CD4-positive, alpha-beta T cell treated with Interleukin-17A for 1 hour (primary cell): ENCODE measurements around the gene PTPN1.
"Not testable (repeated sequence)": the region's sequence is repeated elsewhere in the genome, so short reads cannot be mapped to it uniquely, and the experiment has no call there.

Experiments used
- DNase-seq: peaks from one replicate; pipeline ENCODE4 v3.0.0-alpha.2; 2020

Gene PTPN1

DNA sequence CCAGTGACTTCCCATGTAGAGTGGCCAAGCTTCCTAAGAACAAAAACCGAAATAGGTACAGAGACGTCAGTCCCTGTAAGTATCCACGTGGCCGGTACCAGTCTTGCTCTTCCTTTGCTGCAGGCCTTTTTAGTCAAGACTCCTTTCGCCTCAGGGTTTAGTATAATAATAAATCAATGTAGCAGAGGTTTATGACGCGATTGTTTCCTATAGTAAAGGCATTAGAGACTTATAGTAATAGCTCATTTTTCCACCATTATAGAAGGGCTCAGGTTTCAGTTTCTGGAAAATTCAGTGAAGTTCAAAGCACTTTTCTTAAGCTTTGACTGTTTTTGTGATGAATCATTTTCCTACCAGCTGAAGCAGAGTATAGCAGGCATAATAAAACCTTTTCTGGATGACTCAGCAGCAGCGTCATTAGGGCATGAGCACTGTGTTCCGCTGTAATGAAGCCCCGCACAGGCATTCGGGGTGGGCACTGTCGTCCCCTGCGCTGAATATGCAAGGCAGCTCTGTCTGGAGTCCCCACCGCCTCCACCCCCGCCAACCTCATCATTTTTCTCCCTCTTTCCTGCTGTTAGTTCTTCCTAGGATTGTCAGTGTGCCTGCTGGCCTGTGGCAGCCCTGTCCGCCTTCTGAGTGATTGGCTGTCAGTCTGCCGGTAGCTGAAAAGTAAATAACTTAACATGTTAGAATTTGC is 51.3 kb downstream of the PTPN1 start:
- no peak for DNase-seq

DNA sequence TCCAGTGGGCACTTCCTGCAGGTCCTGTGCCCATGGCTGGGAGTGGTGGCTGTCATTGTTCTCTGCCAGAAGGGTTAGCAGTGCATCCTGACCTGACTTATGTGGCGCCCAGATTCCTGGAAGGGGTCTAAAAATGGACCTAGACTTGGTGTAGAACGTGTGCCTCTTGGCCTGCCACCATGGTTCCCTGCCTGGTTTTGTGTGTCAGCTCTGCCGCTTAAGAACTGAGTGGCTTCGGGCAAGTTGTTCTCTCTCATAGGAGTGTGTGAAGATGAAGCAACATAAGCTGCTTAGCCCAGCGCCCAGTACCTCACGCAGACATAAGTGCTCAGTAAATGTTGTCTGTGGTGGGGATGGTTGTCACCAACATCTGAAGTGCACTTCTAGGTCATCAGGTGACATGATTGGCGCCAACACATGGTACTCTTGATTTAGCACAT is 52.1 kb downstream of the PTPN1 start:
- DNase-seq, result no peak

DNA sequence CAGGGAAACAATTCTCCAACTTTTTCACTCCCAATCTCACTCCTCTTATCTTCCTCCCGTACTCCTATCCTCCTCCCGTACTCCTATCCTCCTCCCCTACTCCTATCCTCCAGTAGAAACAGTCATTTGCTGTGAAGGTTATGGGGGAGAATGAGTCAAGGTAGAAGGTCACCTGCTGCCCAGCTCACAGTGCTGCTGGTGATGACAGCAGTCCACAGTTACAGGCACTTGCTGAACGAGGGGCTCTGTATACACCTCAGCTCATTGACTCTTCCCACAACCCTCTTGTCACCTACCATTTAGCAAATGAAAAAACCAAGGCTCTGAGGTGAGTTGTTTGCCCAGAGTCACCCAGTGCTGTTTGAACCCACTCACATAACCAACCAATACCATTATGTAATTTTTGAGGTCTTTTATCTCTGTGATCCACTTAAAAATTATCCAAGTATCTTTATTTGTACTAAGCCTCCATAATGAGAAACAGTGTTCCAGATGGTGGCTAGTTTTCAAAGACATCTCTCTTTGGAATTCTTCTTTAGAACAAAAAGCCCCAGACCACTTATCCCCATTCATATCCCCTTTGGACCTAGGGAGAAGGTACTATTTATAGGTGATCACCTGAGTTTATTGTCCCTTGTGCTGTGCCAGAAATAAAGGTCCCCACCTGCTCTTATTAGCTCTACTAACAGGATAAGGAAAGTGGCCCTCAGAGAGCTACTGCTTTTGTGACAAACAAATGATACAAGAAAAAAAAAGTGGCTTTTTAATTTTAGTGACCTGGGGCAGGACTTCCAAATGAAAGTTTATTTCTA is 53.2 kb downstream of the PTPN1 start:
- DNase-seq, result no peak

DNA sequence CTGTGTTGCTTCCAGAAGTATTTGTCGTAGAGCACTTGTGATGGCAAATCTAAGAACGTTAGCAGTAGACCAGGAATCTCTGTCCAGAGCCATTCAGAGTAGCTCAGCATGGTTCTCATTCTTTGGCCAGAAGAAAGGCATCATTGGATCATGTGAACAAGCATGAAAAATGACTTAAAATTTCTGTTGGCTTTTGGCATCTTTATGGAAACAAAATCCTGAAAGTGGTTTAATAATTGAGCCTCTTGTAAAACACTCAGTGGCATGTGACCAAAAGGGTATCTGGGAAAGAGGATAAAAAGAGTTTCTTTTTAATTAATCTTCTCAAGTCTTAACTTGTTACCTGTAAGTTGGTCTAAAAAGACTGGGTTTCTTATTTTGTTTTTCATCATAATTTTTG is 55.2 kb downstream of the PTPN1 start:
- no peak for DNase-seq

DNA sequence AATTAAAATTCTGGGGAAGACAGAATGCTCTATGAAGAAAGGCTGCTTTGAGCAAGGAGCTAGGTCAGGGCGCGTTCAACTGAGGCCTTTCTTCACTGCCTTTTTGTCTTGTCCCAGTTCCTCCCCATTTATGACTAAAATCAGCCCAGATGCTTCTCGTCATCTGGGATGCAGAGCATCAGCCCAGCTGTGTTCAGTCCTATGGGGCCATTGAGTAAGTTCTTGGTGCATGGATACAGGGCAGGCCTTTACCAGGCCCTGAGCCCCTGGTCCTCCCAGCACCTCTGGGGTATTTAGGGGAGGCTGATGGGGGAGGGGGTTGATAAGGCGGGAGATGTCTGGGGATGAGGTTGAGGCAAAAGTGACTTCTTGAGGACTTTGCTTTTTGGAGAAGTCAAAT is 55.7 kb downstream of the PTPN1 start:
- DNase-seq, result no peak

DNA sequence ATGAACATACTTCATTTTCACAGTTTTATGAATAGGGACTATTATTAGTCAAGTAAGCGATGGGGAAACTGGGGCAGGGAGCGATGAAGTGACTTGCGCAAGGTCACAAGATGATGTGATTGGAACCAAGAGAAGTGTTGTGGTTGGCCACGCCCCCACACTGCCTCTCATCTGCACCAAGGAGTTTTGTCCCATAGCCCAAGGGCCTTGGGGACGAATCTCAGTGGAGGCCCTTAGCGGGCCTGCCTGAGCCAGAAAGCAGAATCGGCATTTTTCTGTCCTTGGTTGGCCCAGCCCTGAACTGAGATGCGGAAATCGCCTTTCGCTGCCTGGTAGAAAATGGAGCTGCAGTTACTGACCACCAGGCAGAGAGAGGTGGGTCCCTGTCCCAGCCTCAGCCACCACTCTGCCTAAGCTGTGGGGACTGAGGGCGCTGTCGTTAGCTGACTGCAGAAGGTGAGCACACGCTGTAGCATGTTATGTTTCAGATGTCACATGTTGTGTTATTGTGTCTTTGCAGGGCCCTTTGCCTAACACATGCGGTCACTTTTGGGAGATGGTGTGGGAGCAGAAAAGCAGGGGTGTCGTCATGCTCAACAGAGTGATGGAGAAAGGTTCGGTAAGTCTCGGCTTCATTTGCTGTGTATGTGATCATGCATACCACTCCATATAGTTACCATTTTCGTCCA is 57.8 kb downstream of the PTPN1 start:
- no peak for DNase-seq

DNA sequence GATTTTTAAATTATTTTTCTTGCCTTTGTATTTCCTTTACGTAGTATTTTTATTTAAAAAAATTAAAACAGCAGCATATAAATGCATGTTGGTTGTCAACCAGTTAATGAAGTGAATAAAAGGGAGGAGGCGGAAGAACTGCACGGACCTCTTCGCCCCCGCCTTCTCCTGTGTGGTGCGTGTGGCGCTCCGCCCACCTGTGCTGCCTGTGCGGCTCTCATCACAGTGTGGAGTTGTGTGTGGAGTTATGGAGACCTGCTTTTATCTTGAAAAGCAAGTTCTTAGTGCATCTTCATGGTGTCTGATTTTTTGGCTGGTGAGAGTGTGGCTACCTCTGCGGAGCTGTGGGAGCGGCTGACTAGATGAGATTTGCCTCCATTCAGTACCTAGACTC is 58.4 kb downstream of the PTPN1 start:
- no peak for DNase-seq

DNA sequence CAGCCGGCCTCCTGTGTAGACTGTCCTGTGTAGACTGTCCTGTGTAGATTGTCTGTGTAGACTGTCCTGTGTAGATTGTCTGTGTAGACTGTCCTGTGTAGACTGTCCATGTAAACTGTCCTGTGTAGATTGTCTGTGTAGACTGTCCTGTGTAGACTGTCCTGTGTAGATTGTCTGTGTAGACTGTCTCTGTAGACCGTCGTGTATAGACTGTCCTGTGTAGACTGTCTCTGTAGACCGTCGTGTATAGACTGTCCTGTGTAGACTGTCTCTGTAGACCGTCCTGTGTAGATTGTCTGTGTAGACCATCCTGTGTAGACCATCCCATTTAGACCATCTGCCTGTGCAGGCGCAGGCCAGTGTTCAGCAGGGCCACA is 59.3 kb downstream of the PTPN1 start:
- DNase-seq, result not testable (repeated sequence)

DNA sequence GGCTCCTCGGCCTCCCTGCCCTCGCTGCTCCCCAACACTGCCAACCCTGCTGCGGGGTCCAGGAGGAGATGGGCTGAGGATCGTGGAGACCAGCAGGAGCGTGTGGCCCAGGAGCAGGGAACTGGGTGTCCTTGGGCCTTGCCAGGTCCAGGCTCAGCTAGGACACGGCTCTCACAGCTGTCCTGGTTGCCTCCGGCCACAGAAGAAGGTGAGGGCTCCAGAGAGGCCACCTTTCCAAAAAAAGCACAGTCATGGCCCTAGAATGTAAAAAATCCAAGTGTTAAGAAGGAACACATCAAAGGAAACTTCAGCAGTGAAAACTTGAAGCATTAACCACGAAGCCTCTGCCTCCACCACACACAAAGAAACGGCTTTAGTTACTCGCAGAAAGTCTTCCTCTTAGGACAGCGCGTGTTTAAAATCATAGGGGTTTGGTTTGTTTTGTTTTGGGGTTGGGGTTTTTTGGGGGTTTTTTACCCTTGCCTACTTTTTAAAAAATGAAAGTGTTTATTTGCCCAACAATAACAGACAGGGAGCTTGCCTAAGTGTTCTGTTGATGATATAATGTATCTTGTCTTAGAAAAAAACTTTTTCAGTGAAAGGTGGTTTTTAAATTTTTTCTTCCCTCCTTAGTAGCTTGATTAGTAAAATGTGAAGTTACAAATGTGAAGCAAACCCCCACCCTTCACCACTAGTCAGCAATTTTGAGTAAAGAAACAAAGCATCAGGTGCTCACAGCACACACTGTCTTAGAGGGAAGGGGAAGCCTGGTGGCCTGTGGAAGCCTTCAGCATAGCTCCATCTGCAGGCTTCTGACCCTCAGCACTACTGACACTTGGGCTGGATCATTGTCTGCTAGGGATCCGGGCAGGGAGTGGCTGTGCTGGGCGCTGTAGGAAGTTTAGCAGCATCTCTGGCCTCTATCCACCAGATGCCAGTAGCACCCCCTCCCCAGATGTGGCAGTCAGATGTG is 60.0 kb downstream of the PTPN1 start:
- DNase-seq, result peak; percentile 52

DNA sequence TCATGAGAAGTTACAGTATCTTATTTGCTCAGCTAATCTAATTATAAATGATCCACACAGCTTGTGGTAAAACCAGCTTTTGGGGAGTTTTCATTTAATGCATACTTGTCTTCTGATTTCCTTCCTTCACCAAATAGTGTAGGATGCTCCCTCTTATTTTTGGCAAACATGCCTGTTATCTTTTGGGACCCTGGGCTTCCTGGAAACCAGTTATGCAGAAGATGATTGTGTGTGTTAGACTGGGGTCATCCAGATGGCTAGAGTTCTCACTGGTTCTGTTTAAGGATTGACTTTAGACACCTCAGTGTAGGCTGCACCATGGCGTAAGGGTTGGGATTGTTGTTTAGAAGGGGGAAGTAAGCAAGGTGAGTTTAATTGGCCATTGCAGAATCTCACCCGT is 61.3 kb downstream of the PTPN1 start:
- no peak for DNase-seq

DNA sequence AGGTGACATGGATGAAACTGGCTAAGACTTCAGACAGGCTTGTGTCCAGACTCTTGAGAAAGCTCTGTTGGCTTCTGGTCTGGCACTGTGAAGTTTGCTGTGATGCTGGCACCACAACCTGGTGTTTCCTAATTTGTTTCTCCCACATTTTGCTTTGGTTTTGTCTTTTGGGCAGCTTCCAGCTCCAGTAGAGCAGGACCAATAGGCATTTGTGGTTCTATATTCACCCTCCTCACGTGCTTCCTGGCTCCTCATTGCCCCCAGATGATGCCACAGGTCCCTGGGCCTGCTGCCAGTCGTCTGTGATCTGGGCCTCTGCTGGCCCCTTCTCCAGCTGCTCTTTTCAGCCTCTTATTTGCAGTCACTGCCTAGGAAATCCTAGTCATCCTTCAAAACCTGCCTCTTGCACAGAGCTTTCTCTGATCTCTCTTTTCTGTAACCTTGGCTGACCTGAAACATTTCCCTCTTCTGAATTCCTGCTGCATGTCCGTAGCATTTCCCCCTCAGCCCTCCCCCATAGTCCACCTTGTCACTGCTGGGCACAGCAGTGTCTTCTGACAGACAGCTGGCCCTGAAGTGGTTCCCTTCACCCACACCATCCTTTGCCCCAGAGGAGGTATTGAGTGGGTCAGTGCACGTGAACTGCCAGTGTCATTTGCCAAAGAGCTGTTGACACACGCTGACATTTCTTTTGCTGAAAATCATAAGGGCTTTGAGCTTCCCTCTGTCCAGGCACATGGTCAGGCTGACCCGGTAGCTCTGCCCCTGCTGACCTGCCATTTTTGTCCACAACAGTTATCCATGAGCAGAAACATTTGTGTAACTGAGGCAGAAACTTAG is 63.0 kb downstream of the PTPN1 start:
- DNase-seq, result no peak

DNA sequence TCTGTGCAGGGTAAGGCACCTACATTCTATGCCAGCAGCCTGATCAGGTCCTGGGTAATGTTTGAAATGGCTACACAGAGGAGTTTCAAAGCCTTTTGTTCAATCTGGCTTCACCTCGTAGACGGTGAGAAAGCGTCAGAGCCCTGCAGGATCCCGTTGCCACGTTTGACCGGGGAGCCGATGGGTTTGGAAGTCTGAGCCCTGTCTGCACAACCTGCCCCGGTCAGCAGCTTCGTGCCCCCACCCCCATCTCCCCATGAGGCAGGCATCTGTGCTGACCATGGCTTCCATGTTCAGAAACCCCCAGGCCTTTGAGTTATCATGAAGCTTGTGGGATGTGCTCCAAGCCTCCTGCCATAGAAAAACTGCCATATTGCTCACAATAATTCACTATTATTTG is 63.9 kb downstream of the PTPN1 start:
- DNase-seq, result no peak

DNA sequence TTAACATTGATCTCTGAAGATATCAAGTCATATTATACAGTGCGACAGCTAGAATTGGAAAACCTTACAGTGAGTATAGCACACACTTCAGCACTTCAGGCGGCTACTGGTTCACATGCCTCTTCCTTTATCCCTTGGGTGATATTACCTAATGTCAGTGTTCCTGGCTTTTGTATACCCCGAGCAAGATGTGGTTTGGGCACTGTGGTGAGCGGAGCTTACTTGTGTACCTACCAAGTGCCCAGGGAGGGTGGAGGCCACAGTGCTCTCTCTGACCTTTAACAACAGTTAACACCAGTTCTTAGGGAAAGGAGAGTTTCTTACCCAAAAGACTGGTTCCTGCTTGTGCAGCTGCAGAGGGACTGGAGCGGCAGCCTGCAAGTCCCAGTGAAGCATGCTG is 64.4 kb downstream of the PTPN1 start:
- no peak for DNase-seq

DNA sequence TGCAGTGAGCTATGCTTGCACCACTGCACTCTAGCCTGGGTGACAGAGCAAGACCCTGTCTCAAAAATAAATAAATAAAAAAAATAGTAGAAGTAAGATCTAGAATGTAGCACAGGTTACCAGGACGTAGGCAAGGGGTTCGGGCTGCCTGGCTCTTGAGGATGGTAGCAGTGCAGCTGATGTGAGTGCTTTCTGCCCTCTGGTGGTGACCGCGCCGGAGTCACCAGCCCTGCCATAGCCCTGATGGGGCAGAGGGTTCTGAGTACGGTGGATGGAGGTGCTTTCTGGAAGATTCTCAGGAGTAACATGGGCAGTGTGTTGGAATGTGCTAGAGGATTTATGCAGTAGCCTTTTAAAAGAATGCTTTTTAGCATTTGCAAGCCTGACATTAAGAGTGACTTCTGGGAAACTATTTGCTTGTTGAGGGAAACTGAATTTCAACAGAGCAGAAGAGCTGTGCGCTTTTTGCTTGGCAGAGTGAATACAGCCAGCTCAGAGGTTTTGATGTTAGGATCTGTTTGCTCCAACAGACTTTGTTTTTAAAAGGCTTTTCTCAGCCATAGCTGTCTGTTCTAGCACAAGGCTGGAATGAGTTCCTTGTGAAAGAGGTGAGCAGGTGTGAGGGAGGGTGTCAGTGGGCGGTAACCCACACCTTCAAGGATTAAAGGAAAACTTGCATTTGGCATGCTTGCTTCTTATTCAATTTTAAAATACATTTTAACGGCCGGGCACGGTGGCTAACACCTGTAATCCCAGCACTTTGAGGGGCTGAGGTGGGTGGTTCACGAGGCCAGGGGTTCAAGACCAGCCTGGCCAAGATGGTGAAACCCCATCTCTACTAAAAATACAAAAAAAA is 65.9 kb downstream of the PTPN1 start:
- DNase-seq, result peak; percentile 69

DNA sequence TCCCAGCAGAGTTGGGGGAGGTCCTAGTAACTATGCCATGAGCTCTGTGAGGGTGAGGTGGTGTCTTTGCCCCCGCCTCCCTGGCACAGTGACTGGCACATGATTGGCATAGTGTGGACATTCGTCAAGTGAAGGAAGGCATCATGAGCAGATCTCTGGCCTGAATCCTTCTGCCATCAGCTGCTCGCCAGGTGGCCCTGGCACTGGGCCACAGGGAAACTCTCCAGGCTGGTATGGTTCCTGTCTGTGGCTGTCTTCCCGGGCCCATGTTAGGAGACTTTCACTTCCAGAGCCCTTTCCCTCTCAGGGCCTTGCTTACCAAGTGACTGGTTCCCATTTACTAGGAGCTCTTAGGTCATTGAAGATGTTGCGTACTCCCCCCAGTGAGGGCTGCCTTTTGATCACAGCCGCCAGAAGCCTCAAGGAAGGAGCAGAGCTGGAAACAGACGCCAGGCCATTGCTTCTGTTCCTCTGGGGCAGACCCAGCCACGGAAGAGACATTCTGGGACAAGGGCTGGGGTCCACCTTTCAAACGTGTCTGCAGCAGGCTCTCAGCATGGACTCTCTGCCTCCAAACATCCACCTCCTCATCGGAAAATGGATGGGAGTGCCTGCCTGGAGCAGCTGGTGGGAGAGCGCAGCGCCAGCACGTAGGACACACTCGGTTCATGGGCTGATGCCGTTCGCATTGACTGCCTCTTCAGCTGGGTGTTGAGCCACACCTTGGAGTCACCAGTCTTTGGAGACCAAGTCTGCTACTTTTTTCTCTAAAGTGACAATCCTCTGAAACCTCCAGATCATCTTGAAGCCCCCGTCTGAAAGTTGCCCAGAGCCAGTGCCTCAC is 67.2 kb downstream of the PTPN1 start:
- no peak for DNase-seq

DNA sequence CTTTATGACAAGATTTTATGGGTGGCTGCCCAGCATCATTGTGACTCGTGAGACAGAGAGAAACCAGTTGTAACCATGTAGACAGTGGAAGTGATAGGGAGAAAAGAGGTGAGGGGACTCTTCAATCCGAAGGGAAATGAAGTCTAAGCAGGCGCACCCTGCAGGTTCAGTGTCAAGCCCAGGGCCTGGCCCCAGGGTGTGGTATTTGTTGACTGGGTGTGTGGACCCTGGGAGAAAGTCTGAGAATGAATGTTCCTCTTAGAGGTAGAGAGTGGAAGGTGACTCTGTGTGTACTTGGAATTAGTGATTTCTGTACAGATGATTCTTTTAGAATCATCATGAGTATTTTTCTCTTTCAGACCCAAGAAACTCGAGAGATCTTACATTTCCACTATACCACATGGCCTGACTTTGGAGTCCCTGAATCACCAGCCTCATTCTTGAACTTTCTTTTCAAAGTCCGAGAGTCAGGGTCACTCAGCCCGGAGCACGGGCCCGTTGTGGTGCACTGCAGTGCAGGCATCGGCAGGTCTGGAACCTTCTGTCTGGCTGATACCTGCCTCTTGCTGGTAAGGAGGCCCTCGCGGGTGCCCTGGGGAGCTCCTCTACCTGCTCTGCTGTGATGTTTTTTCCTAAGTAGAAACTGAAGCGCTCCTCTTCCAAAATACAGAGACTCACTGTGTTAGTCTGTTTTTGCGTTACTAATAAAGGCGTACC is 68.0 kb downstream of the PTPN1 start:
- no peak for DNase-seq

DNA sequence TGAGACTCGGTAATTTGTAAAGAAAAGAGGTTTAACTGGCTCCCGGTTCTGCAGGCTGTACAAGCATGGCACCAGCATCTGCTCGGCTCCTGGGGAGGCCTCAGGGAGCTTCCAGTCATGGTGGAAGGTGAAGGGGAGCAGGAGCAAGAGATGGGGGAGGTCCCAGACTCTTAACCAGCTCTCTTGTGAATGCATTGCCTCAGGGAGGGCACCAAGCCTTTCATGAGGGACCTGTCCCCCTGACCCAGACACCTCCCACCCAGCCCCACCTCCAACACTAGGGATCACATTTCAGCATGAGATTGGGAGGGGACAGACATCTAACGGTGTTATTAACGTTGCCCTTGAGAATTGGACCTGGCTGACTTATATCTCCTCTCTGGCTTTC is 68.6 kb downstream of the PTPN1 start:
- no peak for DNase-seq

DNA sequence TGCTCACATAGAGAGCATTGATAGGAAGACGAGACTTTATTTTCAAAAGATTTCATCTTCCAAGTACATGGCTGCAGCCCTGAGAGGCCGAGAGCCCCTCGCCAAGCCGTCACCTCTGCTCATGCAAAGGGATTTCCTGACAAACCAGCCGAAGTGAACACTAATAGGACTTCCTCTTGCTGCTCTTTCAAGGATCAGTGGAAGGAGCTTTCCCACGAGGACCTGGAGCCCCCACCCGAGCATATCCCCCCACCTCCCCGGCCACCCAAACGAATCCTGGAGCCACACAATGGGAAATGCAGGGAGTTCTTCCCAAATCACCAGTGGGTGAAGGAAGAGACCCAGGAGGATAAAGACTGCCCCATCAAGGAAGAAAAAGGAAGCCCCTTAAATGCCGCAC is 69.3 kb downstream of the PTPN1 start:
- DNase-seq, result no peak
